Inflammatory macrophage treated with lipopolysaccharide for 1 hour (primary cell): Measurements from ENCODE around the gene CXorf66.
A peak's percentile ranks its signal among the peaks of the same experiment; 100 is the strongest.
"Not testable (repeated sequence)": the region's sequence is repeated elsewhere in the genome, so short reads cannot be mapped to it uniquely, and the experiment has no call there.

Experiments used
- DNase-seq, 2 donors: peaks; one replicate each; pipeline ENCODE4 v3.0.0-alpha.2; 2020 to 2022

The CXorf66 gene

GRCh38 chrX:139924696-139925095, 40.6 kb downstream of the CXorf66 start:
- DNase-seq: no peak

DNA sequence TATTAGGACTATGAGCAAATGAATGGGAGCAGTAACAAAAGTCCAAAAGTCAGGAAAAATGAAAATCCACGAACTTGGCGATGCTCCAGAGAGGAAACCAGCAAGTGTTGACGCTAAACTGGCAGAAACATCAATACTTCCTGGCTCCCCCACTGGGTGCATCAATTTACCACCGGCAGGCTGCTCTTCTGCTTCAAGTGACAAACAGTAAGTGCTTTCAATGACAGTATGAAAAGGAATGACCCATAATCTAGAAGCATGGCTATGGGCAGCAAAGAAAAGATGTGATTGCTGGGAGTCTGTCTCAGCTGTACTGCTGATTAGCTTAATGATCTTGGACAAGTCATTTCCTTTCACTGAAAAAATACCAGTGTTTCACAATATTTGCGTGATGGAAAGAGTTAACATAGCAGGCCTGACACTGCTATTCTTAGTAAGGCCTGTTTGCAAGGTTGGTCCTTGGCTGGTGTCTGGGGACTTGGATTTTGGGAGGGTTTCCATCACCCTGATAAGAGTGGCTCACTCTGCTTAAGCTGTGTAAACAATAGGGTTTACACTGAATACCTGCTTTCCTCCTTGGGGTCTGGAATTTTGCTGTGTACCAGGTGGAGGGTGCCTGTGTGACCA, 41.1 kb downstream of the CXorf66 start:
- DNase-seq: peak; percentile 2 to 8

GRCh38 chrX:139921142-139921541, 44.2 kb downstream of the CXorf66 start:
- not testable (repeated sequence) for DNase-seq

- no peak for DNase-seq
These were observed 45.0 kb downstream of the CXorf66 start for GRCh38 chrX:139920316-139920715.

GRCh38 chrX:139914421-139914820, 50.9 kb downstream of the CXorf66 start:
- no peak for DNase-seq

- peak in 1 of 2 donors; percentile 25 for DNase-seq
These were observed 55.6 kb downstream of the CXorf66 start for GRCh38 chrX:139909712-139910111.

GRCh38 chrX:139907078-139907477, 58.2 kb downstream of the CXorf66 start:
- no peak for DNase-seq

DNA sequence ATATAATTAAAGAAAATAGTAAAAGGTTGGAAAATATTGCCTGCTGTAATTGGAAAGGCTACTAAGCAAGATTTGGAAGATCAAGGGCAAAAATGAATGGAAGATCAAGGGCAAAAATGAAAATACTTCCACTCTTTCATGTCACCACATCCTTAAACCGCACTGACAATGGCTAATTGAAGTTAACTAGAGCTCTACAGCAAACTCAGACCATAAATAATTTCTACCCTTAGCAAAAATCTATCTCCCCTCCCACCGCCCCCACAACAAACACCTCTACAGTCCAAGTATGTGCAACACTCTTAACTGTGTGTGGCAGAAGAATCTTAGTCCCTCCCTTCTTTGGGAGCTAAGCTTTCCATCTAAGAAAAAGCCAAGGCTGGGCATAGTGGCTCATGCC, 59.6 kb downstream of the CXorf66 start:
- DNase-seq: no peak
